ENCODE results near the gene NCR1.

DNA sequence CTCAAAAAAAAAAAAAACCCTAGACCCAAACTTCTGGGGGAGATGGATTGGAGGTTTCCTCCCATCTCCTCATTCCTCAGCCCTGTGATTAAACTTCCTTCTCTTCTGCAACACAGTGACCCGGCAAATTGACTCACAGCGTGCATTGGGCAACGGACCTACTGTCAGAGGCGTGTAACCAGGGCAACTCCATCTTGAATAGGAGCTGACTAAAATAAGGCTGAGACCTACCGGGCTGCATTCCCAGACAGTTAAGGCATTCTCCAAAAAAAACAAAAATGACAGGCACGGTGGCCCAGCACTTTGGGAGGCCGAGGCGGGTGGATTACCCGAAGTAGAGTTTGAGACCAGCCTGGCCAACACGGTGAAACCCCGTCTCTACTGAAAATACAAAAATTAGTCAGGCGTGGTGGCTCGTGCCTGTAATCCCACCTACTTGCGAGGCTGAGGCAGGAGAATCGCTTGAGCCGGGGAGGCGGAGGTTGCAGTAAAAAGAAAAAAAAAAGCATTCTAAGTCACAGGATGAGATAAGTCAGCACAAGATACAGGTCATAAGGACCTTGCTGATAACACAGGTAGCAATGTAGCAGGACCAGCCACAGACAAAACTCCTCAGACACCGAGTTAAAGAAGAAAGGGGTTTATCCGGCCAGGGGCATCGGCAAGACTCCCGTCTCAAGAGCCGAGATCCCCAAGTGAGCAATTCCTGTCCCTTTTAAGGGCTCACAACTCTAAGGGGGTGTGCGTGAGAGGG, 46.8 kb downstream of the NCR1 start:
- TF ChIP-seq, protein P1, sequence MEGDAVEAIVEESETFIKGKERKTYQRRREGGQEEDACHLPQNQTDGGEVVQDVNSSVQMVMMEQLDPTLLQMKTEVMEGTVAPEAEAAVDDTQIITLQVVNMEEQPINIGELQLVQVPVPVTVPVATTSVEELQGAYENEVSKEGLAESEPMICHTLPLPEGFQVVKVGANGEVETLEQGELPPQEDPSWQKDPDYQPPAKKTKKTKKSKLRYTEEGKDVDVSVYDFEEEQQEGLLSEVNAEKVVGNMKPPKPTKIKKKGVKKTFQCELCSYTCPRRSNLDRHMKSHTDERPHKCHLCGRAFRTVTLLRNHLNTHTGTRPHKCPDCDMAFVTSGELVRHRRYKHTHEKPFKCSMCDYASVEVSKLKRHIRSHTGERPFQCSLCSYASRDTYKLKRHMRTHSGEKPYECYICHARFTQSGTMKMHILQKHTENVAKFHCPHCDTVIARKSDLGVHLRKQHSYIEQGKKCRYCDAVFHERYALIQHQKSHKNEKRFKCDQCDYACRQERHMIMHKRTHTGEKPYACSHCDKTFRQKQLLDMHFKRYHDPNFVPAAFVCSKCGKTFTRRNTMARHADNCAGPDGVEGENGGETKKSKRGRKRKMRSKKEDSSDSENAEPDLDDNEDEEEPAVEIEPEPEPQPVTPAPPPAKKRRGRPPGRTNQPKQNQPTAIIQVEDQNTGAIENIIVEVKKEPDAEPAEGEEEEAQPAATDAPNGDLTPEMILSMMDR (IDR thresholded peaks at IDR 0.05; ENCODE audit: low read length): no peak
- TF ChIP-seq EZH2 (optimal IDR thresholded peaks at IDR 0.05; ENCODE audit: low read depth, low read length): no peak
